Left colon (tissue), 2 donors: ENCODE measurements around the gene ITIH1. TPM values are rescaled to one million over a fixed set of nuclear protein-coding genes. Genes with fewer than 3 reads are reported as not detected.

Experiments
- ATAC-seq: fragments of 200-7000 bp; cut with Tn5 transposase; one replicate; pipeline ENCODE4 v1.9.1; 2020; ENCODE audit warnings: mild to moderate bottlenecking, moderate library complexity
- DNase-seq, 2 donors: peaks; one replicate each; pipeline ENCODE4 v3.0.0-alpha.2; 2020
- intact Hi-C, 2 donors: fragments of 100-400 bp; cut with DNase I in 1 of 2; cut with micrococcal nuclease in 1 of 2; formaldehyde crosslinking; loops; one replicate each; pipeline versions ENCODE4 v1.11.2 to v1.14.0; 2022; cut with DNase I, micrococcal nuclease
- total RNA-seq, 2 donors: library from RNA; stranded (reverse); fragmentation: NEBNext Ultra II Directional; extraction: Animal tissue kit (Norgen Biotek cat#: 25700); gene quantifications; one replicate each; pipeline ENCODE4 v1.2.1, GENCODE V29; 2021
- donor health status: DM: no; HTN: no; CAD: no.
- donor health status: DM: yes; HTN: yes; CAD: no.

The ITIH1 gene
- total RNA-seq, 2 donors from 2014 or later = not detected

GRCh38 chr3:52805270-52806039, 28.1 kb downstream of the ITIH1 start:
- no peak for DNase-seq
- ATAC-seq = no peak
- intact Hi-C loops = no loop called here

GRCh38 chr3:52809149-52809548, 31.8 kb downstream of the ITIH1 start:
- intact Hi-C loops = no loop called here
- no peak for DNase-seq
- ATAC-seq = no peak

- intact Hi-C loops = no loop called here
- no peak for ATAC-seq
- no peak for DNase-seq
Observed at GRCh38 chr3:52809662-52810377, 32.4 kb downstream of the ITIH1 start.

DNA sequence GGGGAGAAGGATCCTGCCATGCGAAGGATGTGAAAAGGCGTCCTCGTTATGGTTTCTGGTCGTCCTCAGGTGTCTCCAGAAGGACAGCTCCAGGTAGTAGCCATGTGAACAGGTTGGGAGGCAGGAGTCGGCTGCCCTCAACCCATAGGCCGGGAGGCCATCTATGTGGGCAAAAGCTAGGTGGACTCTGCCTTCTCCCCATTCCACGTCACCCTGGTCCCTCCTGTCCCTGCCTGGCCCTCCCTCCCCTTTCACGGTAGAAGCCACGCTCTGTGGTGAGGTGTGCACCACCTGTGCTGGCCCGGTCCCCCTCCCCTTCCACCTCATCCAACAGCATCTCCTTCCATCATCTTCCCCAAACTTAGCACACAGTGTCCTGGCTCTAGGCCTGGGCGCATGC, 33.5 kb downstream of the ITIH1 start:
- DNase-seq (no peak), ATAC-seq (no peak)
- intact Hi-C loops = no loop called here

GRCh38 chr3:52811452-52812011, 34.1 kb downstream of the ITIH1 start:
- no peak for DNase-seq
- ATAC-seq = no peak
- intact Hi-C loops = no loop called here

GRCh38 chr3:52813810-52814209, 36.4 kb downstream of the ITIH1 start:
- DNase-seq (no peak), ATAC-seq (no peak)
- intact Hi-C loops = no loop called here

- intact Hi-C loops = no loop called here
- no peak for DNase-seq
- ATAC-seq = no peak
Observed at GRCh38 chr3:52816199-52816598, 38.8 kb downstream of the ITIH1 start.

DNA sequence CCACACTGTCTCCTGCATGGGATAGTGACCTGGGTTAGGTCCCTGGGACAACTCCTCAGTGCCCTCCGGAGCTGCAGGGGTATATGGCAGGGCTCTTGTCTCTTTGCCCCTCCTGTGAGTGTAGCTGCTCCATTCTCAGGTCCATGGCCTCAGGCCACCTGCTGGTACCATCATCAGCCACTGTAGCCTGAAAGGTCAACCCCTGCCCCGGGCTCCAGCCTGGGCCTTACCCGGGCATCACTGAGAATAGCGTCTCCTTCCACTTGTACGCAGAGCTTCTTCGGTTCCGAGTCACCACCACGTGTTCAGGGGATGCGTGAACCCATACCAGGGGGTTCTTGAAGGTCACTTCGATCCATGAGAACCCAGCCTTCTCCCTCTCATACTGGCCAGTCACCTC, 39.3 kb downstream of the ITIH1 start:
- ATAC-seq = no peak

GRCh38 chr3:52817221-52817620, 39.8 kb downstream of the ITIH1 start:
- DNase-seq (no peak), ATAC-seq (no peak)
- intact Hi-C loops = no loop called here

More for the DNA sequence above, 39.3 kb downstream of the ITIH1 start:
- no peak for DNase-seq
- intact Hi-C loops = no loop called here

- intact Hi-C loops = no loop called here
- no peak for DNase-seq
- ATAC-seq = no peak
Observed at GRCh38 chr3:52817860-52818259, 40.5 kb downstream of the ITIH1 start.

GRCh38 chr3:52819936-52820335, 42.5 kb downstream of the ITIH1 start:
- intact Hi-C loops = no loop called here
- DNase-seq (no peak), ATAC-seq (no peak)

DNA sequence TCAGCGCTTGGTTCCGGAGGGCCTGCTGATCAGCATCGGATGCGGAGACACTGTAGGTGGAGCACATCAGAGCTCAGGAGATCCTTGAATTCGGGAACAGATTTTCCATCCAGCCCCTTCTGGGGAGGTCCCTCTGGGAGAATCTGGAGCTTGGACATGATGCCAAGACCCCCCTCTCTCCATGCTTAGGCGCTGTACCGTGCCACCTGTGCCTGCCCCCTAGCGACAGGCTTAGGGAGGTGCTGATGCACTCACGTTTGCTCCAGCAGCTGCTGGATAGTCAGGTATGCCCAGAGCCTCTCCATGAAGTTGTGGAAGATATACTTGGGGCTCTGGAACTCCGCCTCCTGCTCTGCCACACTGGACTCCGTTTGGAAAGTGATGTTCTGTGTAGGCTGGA, 43.3 kb downstream of the ITIH1 start:
- intact Hi-C loops = no loop called here

GRCh38 chr3:52822363-52822762, 45.0 kb downstream of the ITIH1 start:
- intact Hi-C loops = no loop called here
- ATAC-seq = no peak
- DNase-seq = no peak

More for the DNA sequence above, 43.3 kb downstream of the ITIH1 start:
- ATAC-seq (peak; percentile 56), DNase-seq (peak in 1 of 2 donors; percentile 26)

GRCh38 chr3:52824037-52824436, 46.6 kb downstream of the ITIH1 start:
- no peak for DNase-seq
- intact Hi-C loops = no loop called here
- no peak for ATAC-seq

DNA sequence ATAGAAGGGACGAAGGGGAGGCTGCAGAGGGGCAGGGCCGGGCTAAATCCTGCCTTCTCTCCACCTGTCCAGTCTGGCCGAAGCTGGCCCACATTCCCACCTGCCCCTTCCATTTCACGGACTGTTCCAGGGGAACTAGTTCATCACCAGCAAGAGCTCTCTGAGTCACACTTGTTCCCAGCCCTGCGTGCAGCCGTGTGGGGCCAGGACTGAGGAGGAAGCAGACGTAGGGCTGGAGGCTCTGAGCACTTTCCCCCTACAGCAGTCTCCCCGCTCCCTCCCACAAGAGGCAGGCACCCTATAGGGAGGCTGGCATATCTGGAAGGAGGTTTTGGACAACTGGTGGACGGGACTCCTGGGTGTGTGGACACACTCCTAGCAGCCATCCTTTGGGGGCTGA, 50.0 kb downstream of the ITIH1 start:
- intact Hi-C loops = no loop called here
- DNase-seq (no peak), ATAC-seq (no peak)

DNA sequence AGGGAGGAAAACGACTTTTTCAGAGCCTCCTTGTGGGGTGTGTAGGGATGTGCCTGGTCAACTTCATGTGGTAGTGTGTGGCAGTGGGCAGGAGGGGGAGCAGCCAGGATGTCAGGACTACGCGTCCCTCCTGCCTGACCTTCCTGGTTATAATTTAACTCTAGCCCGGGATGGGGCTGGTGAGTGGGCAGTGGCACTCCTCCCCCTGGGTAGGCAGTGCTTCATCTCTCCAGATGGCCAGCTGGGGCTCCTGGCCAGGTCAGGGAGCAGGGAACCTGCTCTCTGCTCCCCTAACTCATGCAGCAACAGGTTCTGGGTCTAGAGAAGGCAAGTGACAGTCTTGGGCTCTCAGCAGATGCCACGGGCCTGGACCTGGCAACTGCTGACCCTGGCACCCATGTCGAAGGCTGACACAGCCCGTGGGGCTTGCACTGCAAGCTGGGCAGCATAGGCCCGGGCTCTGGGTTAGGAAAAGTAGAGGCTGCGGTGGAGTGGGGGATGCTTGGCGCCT, 50.5 kb downstream of the ITIH1 start:
- DNase-seq (no peak), ATAC-seq (peak; percentile 19)
- intact Hi-C loops = no loop called here

DNA sequence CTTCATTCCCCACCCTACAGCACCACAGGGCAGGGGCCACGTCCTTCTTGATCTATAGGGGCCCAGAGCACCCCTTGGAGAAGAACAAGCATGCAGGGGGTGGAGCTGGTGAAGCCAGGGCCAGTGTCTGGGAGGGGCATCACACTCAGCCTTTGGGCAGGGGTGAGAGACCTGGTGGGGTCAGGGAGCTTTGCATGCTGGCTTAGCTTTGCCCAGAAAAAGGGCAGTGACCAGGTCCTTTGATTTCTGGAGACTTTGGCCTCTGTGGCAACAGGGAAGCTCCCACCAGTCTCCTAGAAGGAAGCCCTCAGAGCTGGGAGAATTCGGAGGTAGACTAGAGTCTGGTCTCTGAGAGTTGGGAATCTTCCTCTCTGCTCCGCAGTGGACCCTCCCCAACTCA, 52.1 kb downstream of the ITIH1 start:
- DNase-seq (no peak), ATAC-seq (no peak)
- intact Hi-C loops = no loop called here

DNA sequence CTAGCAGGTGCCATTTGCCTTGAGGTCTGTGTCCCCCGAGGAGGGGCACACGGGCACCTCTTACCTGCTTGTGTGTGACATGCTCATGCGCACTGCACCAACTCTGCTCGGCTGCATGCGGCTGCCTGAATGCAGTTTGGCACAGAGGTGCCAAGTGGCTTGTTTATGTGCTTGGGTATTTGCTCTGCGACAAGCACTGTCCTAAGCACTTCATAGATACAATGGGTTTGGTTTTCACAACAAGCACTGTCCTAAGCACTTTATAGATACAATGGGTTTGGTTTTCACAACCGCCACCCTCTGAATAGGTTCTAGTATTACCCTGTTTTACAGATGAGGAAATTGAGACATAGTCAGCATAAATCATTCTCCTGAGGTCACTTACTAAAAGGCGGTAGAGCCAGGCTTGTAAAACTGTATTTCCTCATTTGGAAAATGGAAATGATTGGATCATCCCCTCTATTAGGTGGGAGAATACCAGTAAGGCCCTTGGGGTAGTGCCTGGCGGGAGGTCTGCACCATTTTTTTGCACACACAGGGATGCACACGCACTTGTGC, 52.6 kb downstream of the ITIH1 start:
- intact Hi-C loops = no loop called here
- peak; percentile 32 for ATAC-seq

GRCh38 chr3:52830535-52831258, 53.3 kb downstream of the ITIH1 start, which contains the start of gene ITIH4:
Gene ITIH4 (minus strand): TSS chr3:52830672. CDS start chr3:52830642, 30 bp downstream.
- no peak for ATAC-seq
- intact Hi-C loops = no loop called here
- no peak for DNase-seq

More for the DNA sequence above, 52.6 kb downstream of the ITIH1 start:
- DNase-seq = no peak
